NCI-H524 (cell line): ENCODE measurements around the gene ICAM3.

Experiments
- DNase-seq, 2 experiments: peaks; one replicate each; lab custom pipeline; 2025; lab: John Stamatoyannopoulos, UW

ICAM3 gene

DNA sequence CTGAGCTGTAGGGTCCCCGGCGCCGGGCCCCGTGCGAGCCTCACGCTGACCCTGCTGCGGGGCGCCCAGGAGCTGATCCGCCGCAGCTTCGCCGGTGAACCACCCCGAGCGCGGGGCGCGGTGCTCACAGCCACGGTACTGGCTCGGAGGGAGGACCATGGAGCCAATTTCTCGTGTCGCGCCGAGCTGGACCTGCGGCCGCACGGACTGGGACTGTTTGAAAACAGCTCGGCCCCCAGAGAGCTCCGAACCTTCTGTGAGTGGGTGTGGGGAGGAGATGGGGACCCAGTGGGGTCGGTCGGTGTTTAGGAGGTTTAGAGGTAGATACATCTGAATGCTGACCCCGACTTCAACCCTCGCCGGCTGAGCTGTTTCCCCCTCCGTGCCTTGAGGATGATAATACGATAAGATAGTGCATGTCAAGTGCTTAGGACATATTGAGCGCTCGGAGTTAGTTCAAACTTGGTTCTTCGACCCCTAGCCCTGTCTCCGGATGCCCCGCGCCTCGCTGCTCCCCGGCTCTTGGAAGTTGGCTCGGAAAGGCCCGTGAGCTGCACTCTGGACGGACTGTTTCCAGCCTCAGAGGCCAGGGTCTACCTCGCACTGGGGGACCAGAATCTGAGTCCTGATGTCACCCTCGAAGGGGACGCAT, 47.7 kb downstream of the ICAM3 start:
- DNase-seq, result no peak

DNA sequence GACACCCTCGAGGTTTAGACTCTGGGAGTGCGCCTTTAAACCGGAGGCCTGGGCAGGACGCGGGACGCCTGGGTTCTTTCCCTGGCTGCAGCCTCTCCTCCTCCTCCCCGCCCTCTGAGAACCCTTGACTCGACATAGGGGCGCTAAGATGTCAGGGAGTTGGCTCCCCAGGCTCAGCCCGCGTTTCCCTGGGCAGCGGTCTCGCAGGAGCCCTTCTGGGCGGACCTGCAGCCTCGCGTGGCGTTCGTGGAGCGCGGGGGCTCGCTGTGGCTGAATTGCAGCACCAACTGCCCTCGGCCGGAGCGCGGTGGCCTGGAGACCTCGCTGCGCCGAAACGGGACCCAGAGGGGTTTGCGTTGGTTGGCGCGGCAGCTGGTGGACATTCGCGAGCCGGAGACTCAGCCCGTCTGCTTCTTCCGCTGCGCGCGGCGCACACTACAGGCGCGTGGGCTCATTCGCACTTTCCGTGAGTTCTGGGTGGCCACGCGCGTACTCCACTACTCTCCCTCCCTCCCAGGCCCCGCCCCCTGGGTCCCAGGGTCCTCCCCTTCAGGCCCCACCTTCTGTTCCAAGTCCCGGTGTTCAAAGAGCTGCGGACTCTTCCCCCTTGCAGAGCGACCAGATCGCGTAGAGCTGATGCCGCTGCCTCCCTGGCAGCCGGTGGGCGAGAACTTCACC, 48.4 kb downstream of the ICAM3 start:
- peak; percentile 26 to 61 for DNase-seq

DNA sequence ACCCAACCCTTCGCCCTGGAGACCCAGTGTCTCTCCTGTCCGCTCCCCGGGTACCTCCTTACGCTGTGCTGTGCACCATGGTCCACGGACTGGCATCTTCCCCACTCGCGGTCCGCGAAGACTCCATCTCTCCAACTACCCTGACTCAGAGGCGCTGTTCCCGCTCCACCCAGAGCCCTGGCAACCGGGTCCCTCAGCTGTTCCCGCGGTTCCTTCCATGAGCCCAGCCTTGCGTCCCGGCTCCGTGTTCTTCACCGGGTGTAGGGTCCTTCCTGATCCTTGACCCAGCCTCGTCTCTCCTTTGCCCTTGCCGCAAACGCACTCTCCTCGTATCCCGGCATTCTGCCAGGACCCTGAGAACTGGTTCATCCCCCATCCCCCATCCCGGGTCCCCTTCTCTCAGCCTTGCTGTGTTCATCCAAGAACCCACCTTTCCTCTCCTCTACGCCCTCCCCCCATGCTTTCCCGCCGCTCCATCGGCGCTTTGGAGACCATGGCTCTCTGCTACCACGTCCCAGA, 49.0 kb downstream of the ICAM3 start:
- peak in 1 of 2 experiments; percentile 46 for DNase-seq

GRCh38 chr19:10289836-10290356, 49.5 kb downstream of the ICAM3 start, which contains the start of gene ICAM5:
TSS of gene ICAM5 (plus strand) at chr19:10289952. CDS start at chr19:10290044, 92 bp downstream.
- peak in 1 of 2 experiments; percentile 76 for DNase-seq

GRCh38 chr19:10289167-10289835, 50.1 kb downstream of the ICAM3 start:
- DNase-seq, result peak; percentile 79 to 87

DNA sequence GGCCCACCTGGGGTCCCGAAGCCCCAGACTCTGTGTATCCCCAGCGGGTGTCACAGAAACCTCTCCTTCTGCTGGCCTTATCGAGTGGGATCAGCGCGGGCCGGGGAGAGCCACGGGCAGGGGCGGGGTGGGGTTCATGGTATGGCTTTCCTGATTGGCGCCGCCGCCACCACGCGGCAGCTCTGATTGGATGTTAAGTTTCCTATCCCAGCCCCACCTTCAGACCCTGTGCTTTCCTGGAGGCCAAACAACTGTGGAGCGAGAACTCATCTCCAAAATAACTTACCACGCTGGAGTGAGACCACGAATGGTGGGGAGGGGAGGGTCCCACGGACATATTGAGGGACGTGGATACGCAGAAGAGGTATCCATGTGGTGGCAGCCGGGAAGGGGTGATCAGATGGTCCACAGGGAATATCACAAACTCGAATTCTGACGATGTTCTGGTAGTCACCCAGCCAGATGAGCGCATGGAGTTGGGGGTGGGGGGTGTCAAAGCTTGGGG, 50.7 kb downstream of the ICAM3 start:
- DNase-seq, result peak; percentile 15 to 79

DNA sequence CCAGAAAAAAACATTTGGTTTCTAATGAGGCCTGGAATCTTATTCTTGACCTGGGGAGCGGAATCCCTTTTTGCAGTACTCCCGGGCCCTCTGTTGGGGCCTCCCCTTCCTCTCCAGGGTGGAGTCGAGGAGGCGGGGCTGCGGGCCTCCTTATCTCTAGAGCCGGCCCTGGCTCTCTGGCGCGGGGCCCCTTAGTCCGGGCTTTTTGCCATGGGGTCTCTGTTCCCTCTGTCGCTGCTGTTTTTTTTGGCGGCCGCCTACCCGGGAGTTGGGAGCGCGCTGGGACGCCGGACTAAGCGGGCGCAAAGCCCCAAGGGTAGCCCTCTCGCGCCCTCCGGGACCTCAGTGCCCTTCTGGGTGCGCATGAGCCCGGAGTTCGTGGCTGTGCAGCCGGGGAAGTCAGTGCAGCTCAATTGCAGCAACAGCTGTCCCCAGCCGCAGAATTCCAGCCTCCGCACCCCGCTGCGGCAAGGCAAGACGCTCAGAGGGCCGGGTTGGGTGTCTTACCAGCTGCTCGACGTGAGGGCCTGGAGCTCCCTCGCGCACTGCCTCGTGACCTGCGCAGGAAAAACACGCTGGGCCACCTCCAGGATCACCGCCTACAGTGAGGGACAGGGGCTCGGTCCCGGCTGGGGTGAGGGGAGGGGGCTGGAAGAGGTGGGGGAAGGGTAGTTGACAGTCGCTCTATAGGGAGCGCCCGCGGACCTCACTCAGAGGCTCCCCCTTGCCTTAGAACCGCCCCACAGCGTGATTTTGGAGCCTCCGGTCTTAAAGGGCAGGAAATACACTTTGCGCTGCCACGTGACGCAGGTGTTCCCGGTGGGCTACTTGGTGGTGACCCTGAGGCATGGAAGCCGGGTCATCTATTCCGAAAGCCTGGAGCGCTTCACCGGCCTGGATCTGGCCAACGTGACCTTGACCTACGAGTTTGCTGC, 52.4 kb downstream of the ICAM3 start, which contains the start of gene ICAM4:
ICAM4 (plus strand) TSS at position 153 of the 935 bp plus-strand sequence; CDS start at position 211, 58 bp downstream.
- peak; percentile 40 to 51 for DNase-seq

DNA sequence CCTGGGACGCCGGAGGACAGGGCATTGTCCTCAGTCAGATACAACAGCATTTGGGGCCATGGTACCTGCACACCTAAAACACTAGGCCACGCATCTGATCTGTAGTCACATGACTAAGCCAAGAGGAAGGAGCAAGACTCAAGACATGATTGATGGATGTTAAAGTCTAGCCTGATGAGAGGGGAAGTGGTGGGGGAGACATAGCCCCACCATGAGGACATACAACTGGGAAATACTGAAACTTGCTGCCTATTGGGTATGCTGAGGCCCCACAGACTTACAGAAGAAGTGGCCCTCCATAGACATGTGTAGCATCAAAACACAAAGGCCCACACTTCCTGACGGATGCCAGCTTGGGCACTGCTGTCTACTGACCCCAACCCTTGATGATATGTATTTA, 54.0 kb downstream of the ICAM3 start:
- DNase-seq, result no peak

DNA sequence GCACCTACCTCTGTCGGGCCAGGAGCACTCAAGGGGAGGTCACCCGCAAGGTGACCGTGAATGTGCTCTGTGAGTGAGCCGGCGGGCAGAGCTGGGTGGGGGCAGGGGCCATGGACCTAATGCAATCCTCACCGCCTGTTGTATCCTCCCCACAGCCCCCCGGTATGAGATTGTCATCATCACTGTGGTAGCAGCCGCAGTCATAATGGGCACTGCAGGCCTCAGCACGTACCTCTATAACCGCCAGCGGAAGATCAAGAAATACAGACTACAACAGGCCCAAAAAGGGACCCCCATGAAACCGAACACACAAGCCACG, 54.5 kb downstream of the ICAM3 start:
- DNase-seq, result no peak

- DNase-seq, result no peak
These were observed 55.1 kb downstream of the ICAM3 start for GRCh38 chr19:10284065-10284959.
